Occipital lobe (tissue), 2 donors: ENCODE measurements around the gene CATSPER4. TPM values are rescaled to one million over a fixed set of nuclear protein-coding genes. Genes with fewer than 3 reads are reported as not detected.

ENCODE experiments used
- DNase-seq: peaks from one replicate; lab custom pipeline; 2025; lab: John Stamatoyannopoulos, UW
- total RNA-seq: library from RNA; depleted of rRNA; stranded (reverse); fragments of >200 nt; gene quantifications from one replicate; pipeline ENCODE4 v1.2.3, GENCODE V29; 2014

Gene CATSPER4
- total RNA-seq, 1 donor from 2014 or later: not detected

GRCh38 chr1:26237230-26237966 is 47.0 kb downstream of the CATSPER4 start:
- no peak for DNase-seq

- DNase-seq: peak; percentile 7
Measured at GRCh38 chr1:26239936-26240335, 49.5 kb downstream of the CATSPER4 start.

Other genes with a start within 250 kb of the CATSPER4 start
- gene PAFAH2, start 192.5 kb upstream of the CATSPER4 start, total RNA-seq: 1.9 TPM
- 2.3 TPM for gene EXTL1, start 168.8 kb upstream of the CATSPER4 start, total RNA-seq
- gene SLC30A2, start 144.5 kb upstream of the CATSPER4 start, total RNA-seq: not detected
- gene TRIM63, start 123.0 kb upstream of the CATSPER4 start, total RNA-seq: 0.16 TPM
- 93.6 TPM for gene PDIK1L, start 78.8 kb upstream of the CATSPER4 start, total RNA-seq
- gene FAM110D, start 31.5 kb upstream of the CATSPER4 start, total RNA-seq: 0.47 TPM
- gene C1orf232, start 21.6 kb upstream of the CATSPER4 start, total RNA-seq: not detected
- 8.0 TPM for gene ZNF593, start 20.7 kb upstream of the CATSPER4 start, total RNA-seq
- not detected for gene ZNF593OS, start 18.8 kb upstream of the CATSPER4 start, total RNA-seq
- gene CNKSR1, start 13.1 kb upstream of the CATSPER4 start, total RNA-seq: 3.1 TPM
- gene CEP85, start 43.6 kb downstream of the CATSPER4 start, total RNA-seq: 11.5 TPM
- gene SH3BGRL3, start 89.5 kb downstream of the CATSPER4 start, total RNA-seq: 8.4 TPM
- 5.0 TPM for gene UBXN11, start 116.0 kb downstream of the CATSPER4 start, total RNA-seq
- gene CD52, start 127.4 kb downstream of the CATSPER4 start, total RNA-seq: 1.1 TPM
- gene CRYBG2, start 163.5 kb downstream of the CATSPER4 start, total RNA-seq: 1.1 TPM
- not detected for gene ZNF683, start 182.1 kb downstream of the CATSPER4 start, total RNA-seq
- gene LIN28A, start 220.2 kb downstream of the CATSPER4 start, total RNA-seq: not detected
- 27.3 TPM for gene DHDDS, start 241.7 kb downstream of the CATSPER4 start, total RNA-seq